Measurements from ENCODE around the gene DNAJC5.
"Not testable (repeated sequence)": the region's sequence is repeated elsewhere in the genome, so short reads cannot be mapped to it uniquely, and the experiment has no call there.

Gene DNAJC5

GRCh38 chr20:63966944-63967322 lies 72.0 kb downstream of the DNAJC5 start:
- Histone ChIP-seq H3K4me1 (ENCODE audit: control insufficient read depth, insufficient read depth, low read length) (no peaks in the 10 kb centered on the region), H3K27me3 (ENCODE audit: control insufficient read depth, insufficient read depth, low read length) (peaks cover 7% of the 10 kb centered on the region), H3K9me3 (ENCODE audit: control insufficient read depth, insufficient read depth, low read length) (no peaks in the 10 kb centered on the region), H3K4me3 (ENCODE audit: low read depth, low read length) (no peak overlapping the region), H3K9ac (ENCODE audit: low read depth, low read length) (no peak overlapping the region), H3K36me3 (ENCODE audit: control insufficient read depth, insufficient read depth, low read length) (peaks cover 46% of the 10 kb centered on the region)

GRCh38 chr20:63967330-63968135 lies 72.6 kb downstream of the DNAJC5 start:
- no peak overlapping the region for H3K4me3 ChIP-seq (ENCODE audit: low read depth, low read length)
- H3K4me1 ChIP-seq (ENCODE audit: control insufficient read depth, insufficient read depth, low read length) = no peaks in the 10 kb centered on the region
- no peaks in the 10 kb centered on the region for H3K9me3 ChIP-seq (ENCODE audit: control insufficient read depth, insufficient read depth, low read length)
- H3K9ac ChIP-seq (ENCODE audit: low read depth, low read length) = no peak overlapping the region
- peaks cover 40% of the 10 kb centered on the region for H3K36me3 ChIP-seq (ENCODE audit: control insufficient read depth, insufficient read depth, low read length)
- H3K27me3 ChIP-seq (ENCODE audit: control insufficient read depth, insufficient read depth, low read length) = peaks cover 7% of the 10 kb centered on the region

GRCh38 chr20:63968136-63968927 lies 73.4 kb downstream of the DNAJC5 start:
- H3K9ac ChIP-seq (ENCODE audit: low read depth, low read length) = peak overlapping the region; percentile 73
- H3K4me1 ChIP-seq (ENCODE audit: control insufficient read depth, insufficient read depth, low read length) = no peaks in the 10 kb centered on the region
- H3K9me3 ChIP-seq (ENCODE audit: control insufficient read depth, insufficient read depth, low read length) = no peaks in the 10 kb centered on the region
- peaks cover 9% of the 10 kb centered on the region for H3K27me3 ChIP-seq (ENCODE audit: control insufficient read depth, insufficient read depth, low read length)
- H3K4me3 ChIP-seq (ENCODE audit: low read depth, low read length) = peak overlapping the region; percentile 65
- H3K36me3 ChIP-seq (ENCODE audit: control insufficient read depth, insufficient read depth, low read length) = peaks cover 33% of the 10 kb centered on the region

- Histone ChIP-seq H3K9me3 (ENCODE audit: control insufficient read depth, insufficient read depth, low read length) (no peaks in the 10 kb centered on the region), H3K4me3 (ENCODE audit: low read depth, low read length) (peak overlapping the region; percentile 65), H3K36me3 (ENCODE audit: control insufficient read depth, insufficient read depth, low read length) (peaks cover 24% of the 10 kb centered on the region), H3K27me3 (ENCODE audit: control insufficient read depth, insufficient read depth, low read length) (peaks cover 9% of the 10 kb centered on the region), H3K4me1 (ENCODE audit: control insufficient read depth, insufficient read depth, low read length) (no peaks in the 10 kb centered on the region), H3K9ac (ENCODE audit: low read depth, low read length) (peak overlapping the region; percentile 73)
Measured at GRCh38 chr20:63968928-63969760, 74.2 kb downstream of the DNAJC5 start.

- Histone ChIP-seq H3K4me1 (ENCODE audit: control insufficient read depth, insufficient read depth, low read length) (no peaks in the 10 kb centered on the region), H3K9me3 (ENCODE audit: control insufficient read depth, insufficient read depth, low read length) (no peaks in the 10 kb centered on the region), H3K4me3 (ENCODE audit: low read depth, low read length) (peak within 1 kb of the TSS; percentile 72), H3K36me3 (ENCODE audit: control insufficient read depth, insufficient read depth, low read length) (peaks cover 19% of the 10 kb centered on the region), H3K9ac (ENCODE audit: low read depth, low read length) (peak within 1 kb of the TSS; percentile 73), H3K27me3 (ENCODE audit: control insufficient read depth, insufficient read depth, low read length) (peaks cover 9% of the 10 kb centered on the region)
Measured at GRCh38 chr20:63969838-63970713, 75.2 kb downstream of the DNAJC5 start, which contains the start of gene ZNF512B. Gene ZNF512B, minus strand, starts transcription at chr20:63969930. Its CDS starts 1,980 bp downstream, at chr20:63967950.

- peaks cover 9% of the 10 kb centered on the region for H3K27me3 ChIP-seq (ENCODE audit: control insufficient read depth, insufficient read depth, low read length)
- H3K36me3 ChIP-seq (ENCODE audit: control insufficient read depth, insufficient read depth, low read length) = peaks cover 18% of the 10 kb centered on the region
- H3K9me3 ChIP-seq (ENCODE audit: control insufficient read depth, insufficient read depth, low read length) = no peaks in the 10 kb centered on the region
- no peak overlapping the region for H3K9ac ChIP-seq (ENCODE audit: low read depth, low read length)
- H3K4me3 ChIP-seq (ENCODE audit: low read depth, low read length) = peak overlapping the region; percentile 72
- no peaks in the 10 kb centered on the region for H3K4me1 ChIP-seq (ENCODE audit: control insufficient read depth, insufficient read depth, low read length)
Measured at GRCh38 chr20:63970714-63971431, 75.9 kb downstream of the DNAJC5 start.

- not testable (repeated sequence) for H3K9ac ChIP-seq (ENCODE audit: low read depth, low read length)
Measured at GRCh38 chr20:63971960-63972311, 77.0 kb downstream of the DNAJC5 start.

GRCh38 chr20:63972312-63973159 lies 77.6 kb downstream of the DNAJC5 start:
- peaks cover 2% of the 10 kb centered on the region for H3K36me3 ChIP-seq (ENCODE audit: control insufficient read depth, insufficient read depth, low read length)
- H3K9ac ChIP-seq (ENCODE audit: low read depth, low read length) = no peak overlapping the region
- no peaks in the 10 kb centered on the region for H3K9me3 ChIP-seq (ENCODE audit: control insufficient read depth, insufficient read depth, low read length)
- H3K4me3 ChIP-seq (ENCODE audit: low read depth, low read length) = no peak overlapping the region
- no peaks in the 10 kb centered on the region for H3K4me1 ChIP-seq (ENCODE audit: control insufficient read depth, insufficient read depth, low read length)
- H3K27me3 ChIP-seq (ENCODE audit: control insufficient read depth, insufficient read depth, low read length) = peaks cover 16% of the 10 kb centered on the region

More at GRCh38 chr20:63971960-63972311, 77.0 kb downstream of the DNAJC5 start:
- not testable (repeated sequence) for H3K36me3 ChIP-seq (ENCODE audit: control insufficient read depth, insufficient read depth, low read length); H3K4me3 ChIP-seq (ENCODE audit: low read depth, low read length); H3K4me1 ChIP-seq (ENCODE audit: control insufficient read depth, insufficient read depth, low read length); H3K9me3 ChIP-seq (ENCODE audit: control insufficient read depth, insufficient read depth, low read length)
- peaks cover 12% of the 10 kb centered on the region for H3K27me3 ChIP-seq (ENCODE audit: control insufficient read depth, insufficient read depth, low read length)

- Histone ChIP-seq H3K36me3 (ENCODE audit: control insufficient read depth, insufficient read depth, low read length) (no peaks in the 10 kb centered on the region), H3K27me3 (ENCODE audit: control insufficient read depth, insufficient read depth, low read length) (peaks cover 22% of the 10 kb centered on the region), H3K4me3 (ENCODE audit: low read depth, low read length) (no peak overlapping the region), H3K9ac (ENCODE audit: low read depth, low read length) (no peak overlapping the region), H3K4me1 (ENCODE audit: control insufficient read depth, insufficient read depth, low read length) (no peaks in the 10 kb centered on the region), H3K9me3 (ENCODE audit: control insufficient read depth, insufficient read depth, low read length) (no peaks in the 10 kb centered on the region)
Measured at GRCh38 chr20:63973160-63973479, 78.2 kb downstream of the DNAJC5 start.
